ENCODE data around the gene TBL1X.

TBL1X gene

DNA sequence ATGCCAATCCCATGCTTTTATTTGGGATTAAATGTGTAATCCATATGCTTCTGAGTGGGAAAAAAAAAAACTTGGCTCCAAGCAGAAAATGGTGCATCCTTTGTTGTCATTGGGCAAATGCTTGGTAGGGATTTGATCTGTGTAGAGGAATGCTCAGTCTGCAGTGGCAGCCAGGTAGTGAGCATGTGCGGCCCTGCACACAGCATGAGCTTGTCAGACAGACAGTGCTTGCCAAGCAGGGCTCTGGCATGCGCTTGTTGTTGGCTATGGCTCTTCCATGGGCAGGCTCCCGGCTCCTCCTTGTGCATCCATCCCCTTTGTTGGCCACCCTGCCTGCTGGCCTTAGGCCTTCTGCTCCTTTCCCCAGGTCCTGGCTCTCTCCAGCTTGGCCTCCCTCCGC lies 170.5 kb downstream of the TBL1X start:
- H3K4me3 Mint-ChIP-seq, result no peak overlapping the region

DNA sequence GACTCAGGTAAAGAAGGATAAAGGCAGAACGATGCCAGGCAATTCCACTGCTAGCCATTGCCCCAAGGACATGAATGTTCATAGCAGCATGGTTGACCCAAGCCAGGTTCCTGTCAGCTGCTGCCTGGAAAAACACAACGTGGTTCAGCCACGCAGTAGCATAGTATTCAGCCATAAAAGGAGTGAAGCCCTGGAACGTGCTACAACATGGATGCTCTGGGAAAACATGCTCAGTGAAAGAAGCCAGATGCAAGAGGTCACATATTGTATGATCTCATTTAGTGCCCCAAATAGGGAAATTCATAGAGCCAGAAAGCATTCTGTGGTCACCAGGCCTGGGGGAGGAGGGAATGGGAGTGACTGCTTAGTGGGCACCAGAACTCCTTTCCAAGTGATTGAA lies 170.9 kb downstream of the TBL1X start:
- H3K36me3 Mint-ChIP-seq, result peaks cover 2% of the 10 kb centered on the region
- no peak overlapping the region for H3K27ac Mint-ChIP-seq
- DNase-seq (ENCODE audit: low spot score in 2 of 2), result no peak
- no peak overlapping the region for H3K4me3 Mint-ChIP-seq
- peaks cover 6% of the 10 kb centered on the region for H3K4me1 Mint-ChIP-seq
- ATAC-seq (ENCODE audit: low read depth), result no peak
- H3K9me3 Mint-ChIP-seq, result no peaks in the 10 kb centered on the region
- no peaks in the 10 kb centered on the region for H3K27me3 Mint-ChIP-seq

More for the DNA sequence above, 170.5 kb downstream of the TBL1X start:
- no peak overlapping the region for H3K27ac Mint-ChIP-seq
- DNase-seq (ENCODE audit: low spot score in 2 of 2) (no peak), ATAC-seq (ENCODE audit: low read depth) (no peak)
- no peaks in the 10 kb centered on the region for H3K9me3 Mint-ChIP-seq
- no peaks in the 10 kb centered on the region for H3K27me3 Mint-ChIP-seq
- peaks cover 6% of the 10 kb centered on the region for H3K4me1 Mint-ChIP-seq
- H3K36me3 Mint-ChIP-seq, result peaks cover 2% of the 10 kb centered on the region

- H3K36me3 Mint-ChIP-seq, result peaks cover 5% of the 10 kb centered on the region
- ATAC-seq (ENCODE audit: low read depth) (no peak), DNase-seq (ENCODE audit: low spot score in 2 of 2) (no peak)
- H3K27ac Mint-ChIP-seq, result no peak overlapping the region
- no peak overlapping the region for H3K4me3 Mint-ChIP-seq
- H3K4me1 Mint-ChIP-seq, result peaks cover 6% of the 10 kb centered on the region
- no peaks in the 10 kb centered on the region for H3K9me3 Mint-ChIP-seq
- H3K27me3 Mint-ChIP-seq, result no peaks in the 10 kb centered on the region
Measured at GRCh38 chrX:9638871-9639270, 174.0 kb downstream of the TBL1X start.

- no peak for ATAC-seq (ENCODE audit: low read depth)
- Mint-ChIP-seq H3K27me3 (no peaks in the 10 kb centered on the region), H3K4me3 (no peak overlapping the region)
Measured at GRCh38 chrX:9642270-9642995, 177.6 kb downstream of the TBL1X start.

GRCh38 chrX:9643807-9644206 lies 178.9 kb downstream of the TBL1X start:
- H3K4me3 Mint-ChIP-seq, result no peak overlapping the region
- H3K9me3 Mint-ChIP-seq, result no peaks in the 10 kb centered on the region
- no peaks in the 10 kb centered on the region for H3K27me3 Mint-ChIP-seq
- peaks cover 4% of the 10 kb centered on the region for H3K4me1 Mint-ChIP-seq
- peaks cover 5% of the 10 kb centered on the region for H3K36me3 Mint-ChIP-seq
- peak overlapping the region; percentile 75 for H3K27ac Mint-ChIP-seq
- DNase-seq (ENCODE audit: low spot score in 2 of 2) (no peak), ATAC-seq (ENCODE audit: low read depth) (no peak)

More at GRCh38 chrX:9642270-9642995, 177.6 kb downstream of the TBL1X start:
- no peaks in the 10 kb centered on the region for H3K9me3 Mint-ChIP-seq
- H3K4me1 Mint-ChIP-seq, result peaks cover 4% of the 10 kb centered on the region
- H3K36me3 Mint-ChIP-seq, result peaks cover 5% of the 10 kb centered on the region
- DNase-seq (ENCODE audit: low spot score in 2 of 2), result no peak
- H3K27ac Mint-ChIP-seq, result peak overlapping the region; percentile 85

- Mint-ChIP-seq H3K9me3 (no peaks in the 10 kb centered on the region), H3K27ac (peak overlapping the region; percentile 75), H3K4me1 (peaks cover 4% of the 10 kb centered on the region), H3K4me3 (no peak overlapping the region), H3K27me3 (no peaks in the 10 kb centered on the region), H3K36me3 (peaks cover 5% of the 10 kb centered on the region)
- ATAC-seq (ENCODE audit: low read depth), result peak; percentile 94
- DNase-seq (ENCODE audit: low spot score in 2 of 2), result peak in 1 of 2 donors; percentile 15
Measured at GRCh38 chrX:9644335-9644734, 179.5 kb downstream of the TBL1X start.

DNA sequence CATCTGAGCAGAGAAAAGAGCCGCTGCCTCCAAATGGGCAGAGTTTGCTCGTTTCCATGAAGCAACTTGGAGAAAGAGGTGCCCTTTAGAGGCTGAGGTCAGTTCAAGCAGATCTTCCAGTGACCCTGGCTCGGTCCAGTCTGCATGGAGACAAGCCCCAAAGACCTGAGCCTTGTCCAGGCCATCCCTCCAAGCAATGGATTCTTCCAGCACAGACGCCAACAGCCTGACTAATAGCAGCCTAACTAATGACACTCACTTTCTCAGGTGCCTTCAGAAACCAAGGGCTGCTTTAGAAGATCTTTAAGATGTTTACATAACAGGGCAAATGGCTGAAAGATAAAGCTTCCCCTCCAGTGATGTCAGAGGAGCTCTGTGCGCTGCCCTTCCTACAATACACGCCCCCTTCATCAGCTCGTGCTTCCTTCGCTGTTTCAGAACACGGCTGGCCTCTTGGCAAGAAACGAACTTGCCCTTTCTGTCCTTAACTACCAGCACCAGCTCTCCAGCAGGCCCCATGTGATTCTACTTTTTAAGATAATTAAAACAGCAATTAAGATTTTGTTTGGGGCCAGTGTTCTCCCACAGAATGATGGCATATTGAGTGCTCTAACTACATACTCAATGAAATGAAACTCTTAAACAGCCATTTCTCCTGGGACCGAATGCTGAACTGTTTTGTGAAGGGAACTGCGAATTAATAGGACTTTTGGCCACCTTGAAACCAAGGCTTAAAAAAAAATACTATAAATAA lies 181.8 kb downstream of the TBL1X start:
- DNase-seq (ENCODE audit: low spot score in 2 of 2), result no peak
- Mint-ChIP-seq H3K4me3 (no peak overlapping the region), H3K4me1 (peaks cover 4% of the 10 kb centered on the region), H3K36me3 (peaks cover 5% of the 10 kb centered on the region), H3K27me3 (no peaks in the 10 kb centered on the region), H3K9me3 (no peaks in the 10 kb centered on the region), H3K27ac (no peak overlapping the region)
- no peak for ATAC-seq (ENCODE audit: low read depth)

DNA sequence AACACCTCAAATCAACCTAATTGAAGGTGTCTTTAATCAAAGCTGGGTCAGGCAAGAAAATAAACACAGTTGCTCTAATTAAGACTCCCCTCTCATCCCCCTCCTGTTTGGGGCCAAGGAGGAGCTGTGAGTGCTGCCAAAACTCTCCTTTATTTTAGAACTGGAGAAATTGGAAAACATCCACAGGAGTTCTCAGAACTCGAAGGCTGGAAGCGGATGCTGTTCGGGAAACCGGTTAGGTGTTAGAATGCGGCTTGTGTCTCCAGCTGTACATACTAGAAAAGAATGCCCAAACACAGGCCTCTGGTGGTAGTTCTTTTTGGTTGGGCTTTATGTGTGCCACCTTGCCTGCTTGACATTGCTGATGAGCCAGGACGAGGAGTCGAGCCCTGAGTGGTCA lies 182.6 kb downstream of the TBL1X start:
- no peak for ATAC-seq (ENCODE audit: low read depth)
- no peak overlapping the region for H3K4me3 Mint-ChIP-seq

GRCh38 chrX:9650091-9650490 lies 185.2 kb downstream of the TBL1X start:
- Mint-ChIP-seq H3K27ac (no peak overlapping the region), H3K27me3 (no peaks in the 10 kb centered on the region), H3K4me3 (no peak overlapping the region), H3K4me1 (no peaks in the 10 kb centered on the region), H3K36me3 (peaks cover 8% of the 10 kb centered on the region), H3K9me3 (no peaks in the 10 kb centered on the region)
- ATAC-seq (ENCODE audit: low read depth) (no peak), DNase-seq (ENCODE audit: low spot score in 2 of 2) (no peak)

More for the DNA sequence above, 182.6 kb downstream of the TBL1X start:
- H3K27me3 Mint-ChIP-seq, result no peaks in the 10 kb centered on the region
- no peak overlapping the region for H3K27ac Mint-ChIP-seq
- H3K9me3 Mint-ChIP-seq, result no peaks in the 10 kb centered on the region
- H3K4me1 Mint-ChIP-seq, result peaks cover 4% of the 10 kb centered on the region
- no peak for DNase-seq (ENCODE audit: low spot score in 2 of 2)
- peaks cover under 1% of the 10 kb centered on the region for H3K36me3 Mint-ChIP-seq

GRCh38 chrX:9651737-9652136 lies 186.9 kb downstream of the TBL1X start:
- no peaks in the 10 kb centered on the region for H3K9me3 Mint-ChIP-seq
- peaks cover 14% of the 10 kb centered on the region for H3K36me3 Mint-ChIP-seq
- no peaks in the 10 kb centered on the region for H3K27me3 Mint-ChIP-seq
- H3K27ac Mint-ChIP-seq, result no peak overlapping the region
- DNase-seq (ENCODE audit: low spot score in 2 of 2) (no peak), ATAC-seq (ENCODE audit: low read depth) (no peak)
- H3K4me1 Mint-ChIP-seq, result peaks cover 7% of the 10 kb centered on the region
- no peak overlapping the region for H3K4me3 Mint-ChIP-seq

DNA sequence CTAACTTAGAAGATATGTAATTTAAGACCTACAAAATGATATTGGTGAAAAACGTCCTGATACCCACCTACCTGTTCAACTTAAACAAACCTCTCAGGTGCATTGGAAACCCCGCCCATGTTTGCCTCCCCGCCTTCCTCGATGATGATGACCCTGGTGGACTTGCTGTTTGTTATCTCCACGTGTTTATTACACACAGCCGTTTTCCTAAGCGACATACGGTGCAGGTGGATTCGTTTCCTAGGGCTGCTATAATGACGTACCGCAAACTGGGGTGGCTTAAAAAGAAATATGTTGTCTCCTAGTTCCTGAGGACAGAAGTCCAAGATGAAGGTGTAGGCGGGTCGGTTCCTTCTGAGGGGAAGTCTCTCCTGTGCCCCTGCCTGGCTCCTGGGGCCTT lies 190.1 kb downstream of the TBL1X start:
- Mint-ChIP-seq H3K27me3 (no peaks in the 10 kb centered on the region), H3K9me3 (peaks cover 3% of the 10 kb centered on the region), H3K4me1 (peaks cover 19% of the 10 kb centered on the region)

GRCh38 chrX:9656277-9656676 lies 191.4 kb downstream of the TBL1X start:
- peak overlapping the region; percentile 96 for H3K27ac Mint-ChIP-seq

More for the DNA sequence above, 190.1 kb downstream of the TBL1X start:
- DNase-seq (ENCODE audit: low spot score in 2 of 2), result no peak
- H3K36me3 Mint-ChIP-seq, result peaks cover 21% of the 10 kb centered on the region
- H3K27ac Mint-ChIP-seq, result peak overlapping the region; percentile 96
- no peak for ATAC-seq (ENCODE audit: low read depth)
- H3K4me3 Mint-ChIP-seq, result no peak overlapping the region

GRCh38 chrX:9656871-9657270 lies 192.0 kb downstream of the TBL1X start:
- Mint-ChIP-seq H3K4me1 (peaks cover 19% of the 10 kb centered on the region), H3K27me3 (no peaks in the 10 kb centered on the region), H3K9me3 (peaks cover 3% of the 10 kb centered on the region), H3K27ac (peak overlapping the region; percentile 96), H3K4me3 (no peak overlapping the region), H3K36me3 (peaks cover 21% of the 10 kb centered on the region)
- no peak for DNase-seq (ENCODE audit: low spot score in 2 of 2)
- ATAC-seq (ENCODE audit: low read depth), result no peak

More at GRCh38 chrX:9656277-9656676, 191.4 kb downstream of the TBL1X start:
- Mint-ChIP-seq H3K27me3 (no peaks in the 10 kb centered on the region), H3K4me1 (peaks cover 19% of the 10 kb centered on the region), H3K4me3 (peak overlapping the region; percentile 14), H3K36me3 (peaks cover 21% of the 10 kb centered on the region), H3K9me3 (peaks cover 3% of the 10 kb centered on the region)
- ATAC-seq (ENCODE audit: low read depth) (peak; percentile 87), DNase-seq (ENCODE audit: low spot score in 2 of 2) (peak; percentile 14 to 32)

DNA sequence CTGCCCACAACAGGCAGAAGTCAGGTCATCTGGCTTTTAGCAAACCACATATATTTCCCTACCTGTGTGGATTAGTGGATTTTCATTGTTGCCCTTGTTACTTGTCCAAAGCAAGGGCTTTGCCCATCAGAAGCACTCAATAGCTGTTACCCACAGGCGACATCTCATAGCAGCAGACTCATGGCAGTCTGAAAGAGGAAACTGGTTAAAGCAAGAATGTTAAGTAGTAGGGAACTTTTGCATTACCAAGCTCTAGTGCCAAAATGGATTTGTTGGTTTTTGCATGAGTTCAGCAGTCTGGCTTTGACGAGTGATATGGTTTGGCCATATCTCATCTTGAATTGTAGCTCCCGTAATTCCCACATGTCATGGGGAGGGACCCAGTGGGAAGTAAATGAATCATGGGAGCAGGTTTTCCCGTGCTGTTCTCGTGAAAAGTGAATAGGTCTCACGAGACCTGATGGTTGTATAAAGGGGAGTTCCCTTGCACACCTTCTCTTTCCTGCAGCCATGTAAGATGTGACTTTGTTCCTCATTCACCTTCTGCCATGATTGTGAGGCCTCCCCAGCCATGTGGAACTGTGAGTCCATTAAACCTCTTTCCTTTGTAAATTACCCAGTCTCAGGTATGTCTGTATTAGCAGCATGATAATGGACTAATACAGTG lies 192.9 kb downstream of the TBL1X start:
- H3K36me3 Mint-ChIP-seq, result peaks cover 21% of the 10 kb centered on the region
- H3K4me3 Mint-ChIP-seq, result no peak overlapping the region
- peaks cover 19% of the 10 kb centered on the region for H3K4me1 Mint-ChIP-seq
- peak overlapping the region; percentile 96 for H3K27ac Mint-ChIP-seq
- no peaks in the 10 kb centered on the region for H3K27me3 Mint-ChIP-seq
- DNase-seq (ENCODE audit: low spot score in 2 of 2), result no peak
- H3K9me3 Mint-ChIP-seq, result peaks cover 3% of the 10 kb centered on the region
- peak; percentile 31 for ATAC-seq (ENCODE audit: low read depth)

Measured in memory B cell (primary cell).